Calu3 (cell line): Measurements from ENCODE around the gene OPRD1. TPM values are rescaled to one million over a fixed set of nuclear protein-coding genes. Genes with fewer than 3 reads are reported as not detected.

Experiments used
- BruUV-seq: library from RNA; stranded (reverse); fragments of 400-500 nt; replicated peaks from 2 replicates; lab custom pipeline; 2021; lab: Mats Ljungman, UMichigan
- CTCF ChIA-PET: fragments of 300-600 bp; sonication (Branson Sonifier 250); formaldehyde crosslinking; loops from one replicate; lab custom pipeline; 2022; ENCODE audit warnings: antibody characterized with exemption; lab: Charles Lee
- DNase-seq: peaks from one replicate; pipeline ENCODE4 v3.0.0; 2022
- H3K27ac Mint-ChIP-seq: one replicate; pipeline ENCODE4 v1.8.0; 2022; ENCODE audit warnings: mixed read lengths; ENCODE audit not compliant: unreplicated experiment
- H3K27me3 Mint-ChIP-seq: one replicate; pipeline ENCODE4 v1.8.0; 2022; ENCODE audit warnings: mixed read lengths; ENCODE audit not compliant: unreplicated experiment
- H3K36me3 Mint-ChIP-seq: one replicate; pipeline ENCODE4 v1.8.0; 2022; ENCODE audit warnings: mild to moderate bottlenecking, moderate library complexity, mixed read lengths; ENCODE audit not compliant: insufficient read depth, unreplicated experiment
- H3K4me1 Mint-ChIP-seq: one replicate; pipeline ENCODE4 v1.8.0; 2022; ENCODE audit warnings: mild to moderate bottlenecking, low read depth, mixed read lengths; ENCODE audit not compliant: unreplicated experiment
- H3K4me3 Mint-ChIP-seq: one replicate; pipeline ENCODE4 v1.8.0; 2022; ENCODE audit warnings: mild to moderate bottlenecking, low read depth, moderate library complexity, mixed read lengths; ENCODE audit not compliant: unreplicated experiment
- H3K9me3 Mint-ChIP-seq: one replicate; pipeline ENCODE4 v1.8.0; 2022; ENCODE audit warnings: low read depth, mixed read lengths; ENCODE audit not compliant: unreplicated experiment
- intact Hi-C: fragments of 100-400 bp; cut with micrococcal nuclease; formaldehyde crosslinking; loops from one replicate; pipeline ENCODE4 v1.10.0; 2022; ENCODE audit not compliant: unreplicated experiment
- total RNA-seq: library from RNA; stranded (reverse); gene quantifications from 2 replicates; pipeline ENCODE4 v1.2.3, GENCODE V29; 2022
- TF ChIP-seq, protein P1 (sequence below): fragments of 200-600 bp; IDR thresholded peaks from one replicate; pipeline ENCODE4 v1.8.0; 2022; ENCODE audit warnings: antibody characterized with exemption; ENCODE audit not compliant: unreplicated experiment

The OPRD1 gene
- total RNA-seq, 1 experiment from 2014 or later, result 0.07 TPM

GRCh38 chr1:28877132-28877781, 65.3 kb downstream of the OPRD1 start:
- TF ChIP-seq, protein P1, sequence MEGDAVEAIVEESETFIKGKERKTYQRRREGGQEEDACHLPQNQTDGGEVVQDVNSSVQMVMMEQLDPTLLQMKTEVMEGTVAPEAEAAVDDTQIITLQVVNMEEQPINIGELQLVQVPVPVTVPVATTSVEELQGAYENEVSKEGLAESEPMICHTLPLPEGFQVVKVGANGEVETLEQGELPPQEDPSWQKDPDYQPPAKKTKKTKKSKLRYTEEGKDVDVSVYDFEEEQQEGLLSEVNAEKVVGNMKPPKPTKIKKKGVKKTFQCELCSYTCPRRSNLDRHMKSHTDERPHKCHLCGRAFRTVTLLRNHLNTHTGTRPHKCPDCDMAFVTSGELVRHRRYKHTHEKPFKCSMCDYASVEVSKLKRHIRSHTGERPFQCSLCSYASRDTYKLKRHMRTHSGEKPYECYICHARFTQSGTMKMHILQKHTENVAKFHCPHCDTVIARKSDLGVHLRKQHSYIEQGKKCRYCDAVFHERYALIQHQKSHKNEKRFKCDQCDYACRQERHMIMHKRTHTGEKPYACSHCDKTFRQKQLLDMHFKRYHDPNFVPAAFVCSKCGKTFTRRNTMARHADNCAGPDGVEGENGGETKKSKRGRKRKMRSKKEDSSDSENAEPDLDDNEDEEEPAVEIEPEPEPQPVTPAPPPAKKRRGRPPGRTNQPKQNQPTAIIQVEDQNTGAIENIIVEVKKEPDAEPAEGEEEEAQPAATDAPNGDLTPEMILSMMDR, result peak; percentile 89
- no TSS peak for BruUV-seq
- intact Hi-C loops, result loop anchor here (1.0 to 2.0 kb wide), 2 partner anchors 92 to 234 kb away; partner anchors contain the start of gene TAF12
- Mint-ChIP-seq H3K9me3 (no peaks in the 10 kb centered on the region), H3K4me1 (peaks cover 10% of the 10 kb centered on the region), H3K27ac (no peak overlapping the region), H3K36me3 (no peaks in the 10 kb centered on the region), H3K4me3 (no peak overlapping the region), H3K27me3 (peaks cover 12% of the 10 kb centered on the region)
- DNase-seq, result peak; percentile 81
- CTCF ChIA-PET, result interaction anchor here (0.7 to 2.6 kb wide), 20 partner anchors 9 to 325 kb away, joined by 3 to 52 read pairs (median 5); partner anchors contain the start of genes RNU11, TAF12 and YTHDF2

DNA sequence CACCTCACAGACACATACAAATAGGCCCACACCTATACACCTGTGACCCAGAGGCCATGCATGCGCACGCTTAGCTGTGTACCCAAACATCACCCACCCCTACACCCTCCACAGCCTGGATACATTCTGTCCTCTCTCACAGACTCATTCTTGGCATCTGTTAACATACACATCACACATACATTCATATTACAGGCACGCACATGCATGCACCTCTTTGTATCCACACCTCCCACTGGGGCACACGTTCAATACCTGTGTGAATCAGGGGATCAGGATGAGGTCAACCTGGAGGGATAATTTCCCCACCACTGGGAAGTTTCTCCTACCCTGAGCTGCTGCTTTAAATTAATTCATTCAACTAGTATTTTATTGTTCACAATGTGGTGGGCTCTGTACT, 66.8 kb downstream of the OPRD1 start:
- TF ChIP-seq, protein P1, result no peak
- no peak overlapping the region for H3K4me3 Mint-ChIP-seq
- no peaks in the 10 kb centered on the region for H3K9me3 Mint-ChIP-seq
- no peaks in the 10 kb centered on the region for H3K36me3 Mint-ChIP-seq
- no TSS peak for BruUV-seq
- CTCF ChIA-PET, result interaction anchor here (1.2 to 2.6 kb wide), 3 partner anchors 76 to 116 kb away, joined by 3 to 52 read pairs (median 3); no protein-coding TSS in a partner anchor
- H3K4me1 Mint-ChIP-seq, result peaks cover 13% of the 10 kb centered on the region
- H3K27me3 Mint-ChIP-seq, result peaks cover 12% of the 10 kb centered on the region
- no peak overlapping the region for H3K27ac Mint-ChIP-seq
- no peak for DNase-seq
- intact Hi-C loops, result no loop called here

- TF ChIP-seq, protein P1, result peak; percentile 83
- Mint-ChIP-seq H3K4me3 (no peak overlapping the region), H3K9me3 (no peaks in the 10 kb centered on the region), H3K4me1 (peaks cover 37% of the 10 kb centered on the region), H3K27ac (no peak overlapping the region), H3K27me3 (no peaks in the 10 kb centered on the region), H3K36me3 (peaks cover 26% of the 10 kb centered on the region)
- intact Hi-C loops, result loop anchor here (1.0 to 2.0 kb wide), 2 partner anchors 151 to 321 kb away; no protein-coding TSS in a partner anchor
- CTCF ChIA-PET, result interaction anchor here (0.6 to 1.2 kb wide), 17 partner anchors 9 to 320 kb away, joined by 3 to 65 read pairs (median 5); partner anchors contain the start of genes EPB41, SRSF4 and TAF12
- no TSS peak for BruUV-seq
- peak; percentile 93 for DNase-seq
These were observed 70.1 kb downstream of the OPRD1 start for GRCh38 chr1:28882009-28882628.

- Mint-ChIP-seq H3K4me3 (no peak overlapping the region), H3K9me3 (no peaks in the 10 kb centered on the region), H3K4me1 (peaks cover 37% of the 10 kb centered on the region), H3K36me3 (peaks cover 36% of the 10 kb centered on the region), H3K27me3 (no peaks in the 10 kb centered on the region), H3K27ac (no peak overlapping the region)
- CTCF ChIA-PET, result interaction anchor here (2.6 kb wide), 1 partner anchor 151 kb away, joined by 14 read pairs; no protein-coding TSS in a partner anchor
- DNase-seq, result no peak
- TF ChIP-seq, protein P1, result no peak
- intact Hi-C loops, result loop anchor here (2.0 kb wide), 1 partner anchor 320 kb away; no protein-coding TSS in a partner anchor
- BruUV-seq, result no TSS peak
These were observed 71.3 kb downstream of the OPRD1 start for GRCh38 chr1:28883242-28883616.
